HepG2 (cell line): ENCODE data around the gene TMEM129. TPM values are rescaled to one million over a fixed set of nuclear protein-coding genes. Genes with fewer than 3 reads are reported as not detected.

ENCODE experiments used
- BRCA1 ChIP-seq: sonication (generic); formaldehyde crosslinking; IDR thresholded peaks from 2 replicates; pipeline ENCODE4 v1.4.0; 2020; ENCODE audit warnings: missing genetic modification reagents
- CC2D1A ChIP-seq: sonication (generic); formaldehyde crosslinking; IDR thresholded peaks from 2 replicates; pipeline ENCODE4 v1.8.1; 2023; ENCODE audit warnings: mild to moderate bottlenecking, missing genetic modification reagents
- FOXA1 ChIP-seq, 2 experiments: fragments of 450-650 bp in 1 of 2; sonication (generic) in 1 of 2; formaldehyde crosslinking in 1 of 2; IDR thresholded peaks; 2 replicates each; pipeline versions ENCODE4 v1.4.0 to v1.6.1; 2016 to 2020; ENCODE audit warnings: missing genetic modification reagents in 1 of 2
- GATA4 ChIP-seq: sonication (generic); IDR thresholded peaks from 2 replicates; pipeline ENCODE4 v1.6.1; 2016; ENCODE audit warnings: antibody characterized with exemption, low read depth, borderline replicate concordance
- GFI1 ChIP-seq: sonication (generic); formaldehyde crosslinking; IDR thresholded peaks from 2 replicates; pipeline ENCODE4 v1.5.0; 2020; ENCODE audit warnings: missing genetic modification reagents, mild to moderate bottlenecking, borderline replicate concordance
- GPN1 ChIP-seq: sonication (generic); formaldehyde crosslinking; IDR thresholded peaks from 2 replicates; pipeline ENCODE4 v1.5.1; 2020; ENCODE audit warnings: missing genetic modification reagents, borderline replicate concordance
- HIVEP1 ChIP-seq: sonication (generic); formaldehyde crosslinking; IDR thresholded peaks from 2 replicates; pipeline ENCODE4 v1.4.0; 2020; ENCODE audit warnings: mild to moderate bottlenecking, missing genetic modification reagents
- PHF20 ChIP-seq: sonication (generic); formaldehyde crosslinking; IDR thresholded peaks from 2 replicates; pipeline ENCODE4 v1.5.0; 2020; ENCODE audit warnings: mild to moderate bottlenecking, missing genetic modification reagents
- PHF8 ChIP-seq: sonication (generic); formaldehyde crosslinking; IDR thresholded peaks from 2 replicates; pipeline ENCODE4 v1.5.0; 2020; ENCODE audit warnings: missing genetic modification reagents
- SRSF1 ChIP-seq: fragments of 200-400 bp; formaldehyde crosslinking; optimal IDR thresholded peaks from 2 replicates; pipeline ENCODE3; 2017; ENCODE audit warnings: mild to moderate bottlenecking, low read depth, low read length, moderate library complexity
- SYNCRIP ChIP-seq: fragments of 200-400 bp; formaldehyde crosslinking; IDR thresholded peaks from 2 replicates; pipeline ENCODE4 v1.6.1; 2018; ENCODE audit warnings: mild to moderate bottlenecking, low read depth, low read length; ENCODE audit not compliant: insufficient read depth
- TOPORS ChIP-seq: sonication (generic); formaldehyde crosslinking; IDR thresholded peaks from 2 replicates; pipeline ENCODE4 v1.8.0; 2023; ENCODE audit warnings: mild to moderate bottlenecking, missing genetic modification reagents
- U2AF2 ChIP-seq: fragments of 200-400 bp; formaldehyde crosslinking; IDR thresholded peaks from 2 replicates; pipeline ENCODE4 v1.6.1; 2017; ENCODE audit warnings: low read depth, mild to moderate bottlenecking, low read length
- ZFYVE20 ChIP-seq: sonication (generic); formaldehyde crosslinking; IDR thresholded peaks from 2 replicates; pipeline ENCODE4 v1.8.0; 2023; ENCODE audit warnings: low read depth, mild to moderate bottlenecking, moderate library complexity, missing genetic modification reagents, borderline replicate concordance
- ZNF343 ChIP-seq: sonication (generic); formaldehyde crosslinking; IDR thresholded peaks from 2 replicates; pipeline ENCODE4 v1.4.0; 2020; ENCODE audit warnings: mild to moderate bottlenecking, missing genetic modification reagents
- ZNF572 ChIP-seq: sonication (generic); formaldehyde crosslinking; IDR thresholded peaks from 2 replicates; pipeline ENCODE4 v1.5.1; 2020; ENCODE audit warnings: mild to moderate bottlenecking, missing genetic modification reagents
- polyA plus RNA-seq, 8 experiments: library from polyadenylated mRNA; depleted of rRNA in 3 of 8; stranded (reverse) in 7 of 8; unstranded in 1 of 8; fragments of >200 nt; fragmentation: Illumina TruSeq in 4 of 8; extraction: Trizol in 4 of 8; gene quantifications; 2 replicates each; pipeline versions ENCODE4 v1.2.1 to v1.2.3, GENCODE V29; 2011 to 2016; ENCODE audit warnings: low read depth in 4 of 8, missing spikeins in 1 of 8, mixed read lengths in 1 of 8; ENCODE audit not compliant: insufficient read depth in 1 of 8
- total RNA-seq, 5 experiments: library from RNA; depleted of rRNA; stranded (reverse); fragments of >200 nt; fragmentation: Illumina TruSeq; extraction: Trizol; gene quantifications; 2 replicates each; pipeline ENCODE4 v1.2.3, GENCODE V29; 2016; ENCODE audit warnings: low read depth in 1 of 5
- TF ChIP-seq, protein P1 (sequence below): sonication (generic); formaldehyde crosslinking; IDR thresholded peaks from 2 replicates; pipeline ENCODE4 v1.5.0; 2020; ENCODE audit warnings: missing genetic modification reagents, mild to moderate bottlenecking, borderline replicate concordance
- TF ChIP-seq, protein P2 (sequence below): sonication (generic); formaldehyde crosslinking; IDR thresholded peaks from 2 replicates; pipeline ENCODE4 v1.5.0; 2020; ENCODE audit warnings: missing genetic modification reagents, mild to moderate bottlenecking, borderline replicate concordance
- TF ChIP-seq, protein P3 (sequence below): sonication (generic); formaldehyde crosslinking; IDR thresholded peaks from 2 replicates; pipeline ENCODE4 v1.4.0; 2020; ENCODE audit warnings: missing genetic modification reagents
- TF ChIP-seq, protein P4 (sequence below): sonication (generic); formaldehyde crosslinking; IDR thresholded peaks from 2 replicates; pipeline ENCODE4 v1.5.1; 2020; ENCODE audit warnings: missing genetic modification reagents, mild to moderate bottlenecking, borderline replicate concordance
- TF ChIP-seq, protein P5 (sequence below): sonication (generic); formaldehyde crosslinking; IDR thresholded peaks from 2 replicates; pipeline ENCODE4 v1.4.0; 2020; ENCODE audit warnings: missing genetic modification reagents

Gene TMEM129
- total and polyA plus RNA-seq, 2 of the 13 experiments (the other 11 are each of a cell fraction or from before 2014, with no cell fraction given) = 19.0 to 25.8 TPM

DNA sequence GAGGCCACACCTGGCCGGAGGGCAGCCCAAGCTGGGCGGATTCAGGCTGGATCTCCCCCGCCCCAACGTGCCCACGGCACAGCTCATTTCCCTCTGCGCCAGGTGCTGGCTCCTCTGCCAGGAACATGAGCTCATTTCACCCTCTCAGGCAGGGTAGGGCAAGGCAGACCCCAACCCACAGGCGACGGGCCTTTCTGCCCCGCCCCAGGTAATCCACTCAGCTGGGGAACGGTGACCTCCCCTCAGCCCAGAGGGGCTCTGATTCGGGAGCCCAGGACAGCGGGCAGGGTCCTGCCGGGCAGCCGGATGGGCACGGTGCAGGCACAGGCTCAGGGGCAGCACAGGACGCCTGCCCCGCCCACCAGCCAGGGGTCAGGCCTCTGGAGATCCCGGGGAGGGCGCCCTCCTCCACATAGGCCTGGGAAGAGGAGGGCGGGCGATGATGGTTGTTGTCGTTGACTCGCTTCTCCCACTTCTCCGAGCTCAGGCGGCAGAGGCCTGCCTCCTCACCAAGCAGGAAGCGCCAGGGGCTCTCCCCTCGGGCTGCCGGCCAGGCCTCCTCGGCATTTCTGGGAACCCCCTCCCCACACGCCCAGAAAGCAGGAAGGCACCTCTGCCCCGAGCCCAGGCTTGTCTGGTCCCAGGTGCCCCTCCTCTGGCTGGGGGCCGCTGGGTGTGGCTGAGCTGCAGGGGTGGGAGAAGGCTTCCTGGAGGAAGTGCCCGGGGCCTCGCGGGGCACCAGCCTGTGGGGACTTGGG lies 31.3 kb upstream of the TMEM129 start (continued):
- TF ChIP-seq GPN1 (no peak), HIVEP1 (CRISPR knock-in tag) (no peak), GATA4 (no peak), CC2D1A (CRISPR knock-in tag) (no peak), BRCA1 (no peak), PHF20 (CRISPR knock-in tag) (no peak), TOPORS (no peak), ZNF343 (CRISPR knock-in tag) (no peak), PHF8 (CRISPR knock-in tag) (no peak; the same call in 1 of the 2 replicates), U2AF2 (no peak), ZNF572 (CRISPR knock-in tag) (no peak), ZFYVE20 (no peak), FOXA1 (IDR thresholded peaks at IDR 0.05) (no peak), FOXA1 (CRISPR knock-in tag; IDR thresholded peaks at IDR 0.05) (peak; percentile 34; the same call in 1 of the 2 replicates), GFI1 (CRISPR knock-in tag) (no peak), SYNCRIP (no peak), SRSF1 (peak; percentile 69)
- TF ChIP-seq, protein P1, sequence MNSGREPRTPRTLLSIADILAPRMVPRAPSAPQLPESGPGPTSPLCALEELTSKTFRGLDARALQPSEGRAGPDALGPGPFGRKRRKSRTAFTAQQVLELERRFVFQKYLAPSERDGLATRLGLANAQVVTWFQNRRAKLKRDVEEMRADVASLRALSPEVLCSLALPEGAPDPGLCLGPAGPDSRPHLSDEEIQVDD (CRISPR knock-in tag) = no peak
- TF ChIP-seq, protein P2, sequence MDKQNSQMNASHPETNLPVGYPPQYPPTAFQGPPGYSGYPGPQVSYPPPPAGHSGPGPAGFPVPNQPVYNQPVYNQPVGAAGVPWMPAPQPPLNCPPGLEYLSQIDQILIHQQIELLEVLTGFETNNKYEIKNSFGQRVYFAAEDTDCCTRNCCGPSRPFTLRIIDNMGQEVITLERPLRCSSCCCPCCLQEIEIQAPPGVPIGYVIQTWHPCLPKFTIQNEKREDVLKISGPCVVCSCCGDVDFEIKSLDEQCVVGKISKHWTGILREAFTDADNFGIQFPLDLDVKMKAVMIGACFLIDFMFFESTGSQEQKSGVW (CRISPR knock-in tag) = no peak
- TF ChIP-seq, protein P3, sequence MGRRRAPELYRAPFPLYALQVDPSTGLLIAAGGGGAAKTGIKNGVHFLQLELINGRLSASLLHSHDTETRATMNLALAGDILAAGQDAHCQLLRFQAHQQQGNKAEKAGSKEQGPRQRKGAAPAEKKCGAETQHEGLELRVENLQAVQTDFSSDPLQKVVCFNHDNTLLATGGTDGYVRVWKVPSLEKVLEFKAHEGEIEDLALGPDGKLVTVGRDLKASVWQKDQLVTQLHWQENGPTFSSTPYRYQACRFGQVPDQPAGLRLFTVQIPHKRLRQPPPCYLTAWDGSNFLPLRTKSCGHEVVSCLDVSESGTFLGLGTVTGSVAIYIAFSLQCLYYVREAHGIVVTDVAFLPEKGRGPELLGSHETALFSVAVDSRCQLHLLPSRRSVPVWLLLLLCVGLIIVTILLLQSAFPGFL (CRISPR knock-in tag) = no peak
- TF ChIP-seq, protein P4, sequence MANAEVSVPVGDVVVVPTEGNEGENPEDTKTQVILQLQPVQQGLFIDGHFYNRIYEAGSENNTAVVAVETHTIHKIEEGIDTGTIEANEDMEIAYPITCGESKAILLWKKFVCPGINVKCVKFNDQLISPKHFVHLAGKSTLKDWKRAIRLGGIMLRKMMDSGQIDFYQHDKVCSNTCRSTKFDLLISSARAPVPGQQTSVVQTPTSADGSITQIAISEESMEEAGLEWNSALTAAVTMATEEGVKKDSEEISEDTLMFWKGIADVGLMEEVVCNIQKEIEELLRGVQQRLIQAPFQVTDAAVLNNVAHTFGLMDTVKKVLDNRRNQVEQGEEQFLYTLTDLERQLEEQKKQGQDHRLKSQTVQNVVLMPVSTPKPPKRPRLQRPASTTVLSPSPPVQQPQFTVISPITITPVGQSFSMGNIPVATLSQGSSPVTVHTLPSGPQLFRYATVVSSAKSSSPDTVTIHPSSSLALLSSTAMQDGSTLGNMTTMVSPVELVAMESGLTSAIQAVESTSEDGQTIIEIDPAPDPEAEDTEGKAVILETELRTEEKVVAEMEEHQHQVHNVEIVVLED (CRISPR knock-in tag) = no peak
- TF ChIP-seq, protein P5, sequence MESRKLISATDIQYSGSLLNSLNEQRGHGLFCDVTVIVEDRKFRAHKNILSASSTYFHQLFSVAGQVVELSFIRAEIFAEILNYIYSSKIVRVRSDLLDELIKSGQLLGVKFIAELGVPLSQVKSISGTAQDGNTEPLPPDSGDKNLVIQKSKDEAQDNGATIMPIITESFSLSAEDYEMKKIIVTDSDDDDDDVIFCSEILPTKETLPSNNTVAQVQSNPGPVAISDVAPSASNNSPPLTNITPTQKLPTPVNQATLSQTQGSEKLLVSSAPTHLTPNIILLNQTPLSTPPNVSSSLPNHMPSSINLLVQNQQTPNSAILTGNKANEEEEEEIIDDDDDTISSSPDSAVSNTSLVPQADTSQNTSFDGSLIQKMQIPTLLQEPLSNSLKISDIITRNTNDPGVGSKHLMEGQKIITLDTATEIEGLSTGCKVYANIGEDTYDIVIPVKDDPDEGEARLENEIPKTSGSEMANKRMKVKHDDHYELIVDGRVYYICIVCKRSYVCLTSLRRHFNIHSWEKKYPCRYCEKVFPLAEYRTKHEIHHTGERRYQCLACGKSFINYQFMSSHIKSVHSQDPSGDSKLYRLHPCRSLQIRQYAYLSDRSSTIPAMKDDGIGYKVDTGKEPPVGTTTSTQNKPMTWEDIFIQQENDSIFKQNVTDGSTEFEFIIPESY = no peak; the same call in 1 of the 2 replicates
